Lower lobe of right lung (tissue), 2 donors: ENCODE results near the gene TCF4. TPM values are rescaled to one million over a fixed set of nuclear protein-coding genes. Genes with fewer than 3 reads are reported as not detected.
A peak's percentile ranks its signal among the peaks of the same experiment; 100 is the strongest.

ENCODE experiments used
- ATAC-seq, 2 donors: fragments of 200-7000 bp; cut with Tn5 transposase; one replicate each; pipeline ENCODE4 v1.9.1; 2020 to 2022; ENCODE audit warnings: mild to moderate bottlenecking in 2 of 2, moderate library complexity in 2 of 2
- DNase-seq: peaks from one replicate; pipeline ENCODE4 v3.0.0-alpha.2; 2020
- H3K27ac ChIP-seq: fragments of 200-600 bp; one replicate; pipeline ENCODE4 v1.8.0; 2022
- H3K27me3 ChIP-seq: fragments of 200-600 bp; one replicate; pipeline ENCODE4 v1.8.0; 2022; ENCODE audit warnings: low read depth
- H3K36me3 ChIP-seq: fragments of 200-600 bp; one replicate; pipeline ENCODE4 v1.8.0; 2022; ENCODE audit warnings: mild to moderate bottlenecking
- H3K4me1 ChIP-seq: fragments of 200-600 bp; one replicate; pipeline ENCODE4 v1.8.0; 2022
- H3K4me3 ChIP-seq: fragments of 200-600 bp; one replicate; pipeline ENCODE4 v1.8.0; 2022; ENCODE audit warnings: mild to moderate bottlenecking
- H3K9me3 ChIP-seq: fragments of 200-600 bp; one replicate; pipeline ENCODE4 v1.8.0; 2022
- intact Hi-C: fragments of 100-400 bp; cut with DNase I; formaldehyde crosslinking; loops from one replicate; pipeline ENCODE4 v1.11.0; 2022
- total RNA-seq: library from RNA; stranded (reverse); fragmentation: NEBNext Ultra II Directional; extraction: Animal tissue kit (Norgen Biotek cat#: 25700); gene quantifications from one replicate; pipeline ENCODE4 v1.2.1, GENCODE V29; 2021
- TF ChIP-seq, protein P1 (sequence below): fragments of 200-600 bp; IDR thresholded peaks from one replicate; pipeline ENCODE4 v1.8.0; 2022; ENCODE audit warnings: antibody characterized with exemption, mild to moderate bottlenecking
- donor health status: DM: no; HTN: yes; CAD: no; lungs with severe emphysema.

TCF4 gene
- total RNA-seq, 1 donor from 2014 or later = 112 TPM

DNA sequence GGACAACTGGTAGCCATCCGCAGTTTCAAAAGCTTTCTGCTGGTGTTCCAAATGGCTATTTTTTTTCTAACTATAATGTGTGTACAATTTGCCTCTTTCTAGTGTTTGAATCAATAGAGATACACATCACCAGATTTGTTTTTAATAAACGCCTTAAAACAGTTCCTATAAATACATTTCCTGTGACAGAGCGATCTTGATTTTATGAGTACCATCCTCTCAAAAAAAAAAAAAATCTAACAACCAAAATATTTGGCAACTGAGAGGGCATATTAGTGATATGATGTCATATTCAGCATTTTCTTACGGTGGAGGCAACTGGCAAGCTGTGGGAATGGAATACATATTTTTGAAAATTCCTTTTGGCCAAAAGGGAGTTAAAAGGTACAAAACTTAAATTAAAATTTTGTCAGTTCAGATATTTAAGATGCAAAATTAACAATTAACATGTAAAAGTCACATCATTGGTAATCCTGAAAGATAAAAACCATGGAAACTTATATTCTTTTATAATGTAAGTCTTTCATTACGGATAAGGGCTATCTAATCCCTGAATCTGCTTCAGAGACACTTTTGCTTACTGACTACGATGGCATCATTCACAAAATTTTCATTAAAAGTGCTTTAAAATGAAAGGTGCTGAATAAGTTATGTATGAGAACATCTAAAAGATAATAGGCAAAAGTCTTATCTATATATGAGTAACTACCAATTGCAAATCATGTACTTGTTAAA lies 268.4 kb downstream of the TCF4 start:
- no peak for ATAC-seq

DNA sequence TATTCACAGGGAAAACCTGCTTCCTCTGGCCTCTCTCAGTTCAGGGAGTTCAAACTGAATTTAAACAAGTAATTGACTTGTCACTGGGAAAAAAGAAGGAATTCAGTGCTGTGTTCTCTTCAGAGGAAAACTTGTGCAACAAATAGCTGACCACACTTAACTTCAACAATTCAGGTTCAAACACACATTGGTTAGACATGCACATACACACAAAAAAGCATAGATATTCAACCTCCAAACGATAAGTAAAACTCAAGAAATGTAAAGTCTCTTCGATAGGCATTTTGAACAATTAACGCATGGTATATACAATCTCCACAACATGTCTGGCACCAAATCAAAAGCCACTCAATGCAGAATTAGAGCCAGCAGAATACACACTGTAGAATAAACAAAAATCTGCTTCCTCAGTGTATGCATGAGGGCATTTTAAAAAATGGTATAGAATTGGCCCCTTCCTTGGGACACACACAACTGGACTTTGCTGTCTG lies 269.0 kb downstream of the TCF4 start:
- peaks cover 23% of the 10 kb centered on the region for H3K4me1 ChIP-seq
- intact Hi-C loops = no loop called here

More for the DNA sequence above, 268.4 kb downstream of the TCF4 start:
- Histone ChIP-seq H3K27me3 (no peaks in the 10 kb centered on the region), H3K36me3 (no peaks in the 10 kb centered on the region), H3K9me3 (no peaks in the 10 kb centered on the region), H3K4me3 (peak overlapping the region; percentile 55), H3K4me1 (peaks cover 23% of the 10 kb centered on the region), H3K27ac (peak overlapping the region; percentile 90)
- intact Hi-C loops = no loop called here
- no peak for DNase-seq
- TF ChIP-seq, protein P1, sequence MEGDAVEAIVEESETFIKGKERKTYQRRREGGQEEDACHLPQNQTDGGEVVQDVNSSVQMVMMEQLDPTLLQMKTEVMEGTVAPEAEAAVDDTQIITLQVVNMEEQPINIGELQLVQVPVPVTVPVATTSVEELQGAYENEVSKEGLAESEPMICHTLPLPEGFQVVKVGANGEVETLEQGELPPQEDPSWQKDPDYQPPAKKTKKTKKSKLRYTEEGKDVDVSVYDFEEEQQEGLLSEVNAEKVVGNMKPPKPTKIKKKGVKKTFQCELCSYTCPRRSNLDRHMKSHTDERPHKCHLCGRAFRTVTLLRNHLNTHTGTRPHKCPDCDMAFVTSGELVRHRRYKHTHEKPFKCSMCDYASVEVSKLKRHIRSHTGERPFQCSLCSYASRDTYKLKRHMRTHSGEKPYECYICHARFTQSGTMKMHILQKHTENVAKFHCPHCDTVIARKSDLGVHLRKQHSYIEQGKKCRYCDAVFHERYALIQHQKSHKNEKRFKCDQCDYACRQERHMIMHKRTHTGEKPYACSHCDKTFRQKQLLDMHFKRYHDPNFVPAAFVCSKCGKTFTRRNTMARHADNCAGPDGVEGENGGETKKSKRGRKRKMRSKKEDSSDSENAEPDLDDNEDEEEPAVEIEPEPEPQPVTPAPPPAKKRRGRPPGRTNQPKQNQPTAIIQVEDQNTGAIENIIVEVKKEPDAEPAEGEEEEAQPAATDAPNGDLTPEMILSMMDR = no peak

DNA sequence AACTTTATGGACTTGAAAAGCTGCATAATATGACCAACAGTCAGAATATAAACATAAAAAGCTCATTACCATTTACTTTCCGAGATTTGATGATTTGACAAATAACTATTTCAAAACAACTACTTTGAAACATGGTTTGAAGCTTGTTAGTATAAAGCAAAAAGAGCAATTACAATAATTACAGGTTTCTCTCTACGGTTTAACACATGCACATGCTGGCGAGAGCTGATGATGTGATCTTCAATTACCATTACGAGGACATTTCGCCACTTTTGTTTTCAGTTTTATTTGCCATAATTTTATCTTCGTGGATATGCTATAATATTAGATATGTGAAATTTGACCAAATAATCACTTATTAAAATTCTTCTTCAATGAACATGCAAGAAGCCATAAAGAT lies 270.1 kb downstream of the TCF4 start:
- H3K27me3 ChIP-seq = no peaks in the 10 kb centered on the region
- DNase-seq = no peak
- H3K4me3 ChIP-seq = peak overlapping the region; percentile 55
- intact Hi-C loops = no loop called here
- ATAC-seq = no peak
- H3K4me1 ChIP-seq = peaks cover 15% of the 10 kb centered on the region
- no peaks in the 10 kb centered on the region for H3K9me3 ChIP-seq
- H3K27ac ChIP-seq = peak overlapping the region; percentile 90
- TF ChIP-seq, protein P1 = no peak
- no peaks in the 10 kb centered on the region for H3K36me3 ChIP-seq

More for the DNA sequence above, 269.0 kb downstream of the TCF4 start:
- Histone ChIP-seq H3K4me3 (peak overlapping the region; percentile 55), H3K9me3 (no peaks in the 10 kb centered on the region), H3K36me3 (no peaks in the 10 kb centered on the region), H3K27me3 (no peaks in the 10 kb centered on the region), H3K27ac (peak overlapping the region; percentile 90)
- TF ChIP-seq, protein P1 = no peak
- no peak for ATAC-seq
- no peak for DNase-seq

DNA sequence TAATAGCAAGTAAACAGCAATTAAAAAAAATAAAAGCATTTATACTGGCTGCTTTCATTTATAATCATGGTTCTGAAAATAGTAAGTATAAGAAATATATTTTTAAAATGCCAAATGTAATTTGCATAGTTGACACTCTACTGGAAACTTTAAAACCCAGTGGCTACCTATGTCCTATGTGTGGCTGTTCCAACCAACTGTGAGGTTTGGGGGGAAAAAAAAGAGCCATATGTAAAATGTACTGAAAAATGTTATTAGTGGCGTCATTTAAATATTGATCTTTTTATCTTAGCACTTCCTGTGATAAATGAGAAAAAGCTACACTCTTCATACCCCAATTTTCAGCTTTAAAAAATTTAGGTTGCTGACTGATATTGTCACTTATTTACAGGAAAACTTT lies 270.7 kb downstream of the TCF4 start:
- ATAC-seq (no peak), DNase-seq (no peak)
- Histone ChIP-seq H3K36me3 (no peaks in the 10 kb centered on the region), H3K4me1 (peaks cover 14% of the 10 kb centered on the region), H3K27ac (peak overlapping the region; percentile 90), H3K4me3 (peak overlapping the region; percentile 55), H3K27me3 (no peaks in the 10 kb centered on the region), H3K9me3 (no peaks in the 10 kb centered on the region)
- intact Hi-C loops = no loop called here
- TF ChIP-seq, protein P1 = no peak

DNA sequence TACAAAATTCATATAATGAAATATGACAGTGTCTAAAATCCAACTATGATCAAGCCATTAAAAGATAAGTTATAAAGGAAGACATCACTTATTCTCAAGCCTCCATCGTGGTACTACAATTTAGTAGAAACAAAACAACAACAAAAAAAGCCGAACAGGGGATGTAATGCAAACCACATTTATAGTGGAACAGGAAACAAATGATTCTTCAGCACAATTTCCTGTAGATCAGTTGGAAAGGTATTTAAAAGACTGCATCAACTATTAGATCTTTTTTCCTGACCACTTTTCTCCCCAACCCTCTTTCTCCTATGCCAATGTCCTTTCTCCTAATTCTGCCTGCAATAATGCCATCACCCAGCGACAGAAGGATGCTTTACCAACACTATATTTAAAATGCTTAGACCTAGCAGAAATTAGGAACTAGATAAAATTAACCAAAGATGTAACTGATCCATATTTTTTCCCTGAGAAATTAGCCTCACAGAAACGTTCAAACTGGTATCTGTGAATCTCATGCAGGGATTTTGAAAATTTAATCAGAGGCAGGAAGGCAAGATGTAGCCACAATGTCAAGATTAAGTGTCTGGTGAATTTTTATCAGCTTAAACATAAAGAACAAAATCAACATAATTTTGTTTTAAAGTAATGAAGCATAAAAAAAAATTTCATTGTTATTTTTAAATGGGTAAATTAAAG lies 271.4 kb downstream of the TCF4 start:
- H3K9me3 ChIP-seq = no peaks in the 10 kb centered on the region
- ATAC-seq = no peak
- peak overlapping the region; percentile 90 for H3K27ac ChIP-seq
- no peak overlapping the region for H3K4me3 ChIP-seq
- intact Hi-C loops = no loop called here
- H3K27me3 ChIP-seq = no peaks in the 10 kb centered on the region
- DNase-seq = no peak
- no peaks in the 10 kb centered on the region for H3K36me3 ChIP-seq
- peaks cover 17% of the 10 kb centered on the region for H3K4me1 ChIP-seq
- TF ChIP-seq, protein P1 = no peak
